ENCODE data around the gene C1S.
A peak's percentile ranks its signal among the peaks of the same experiment; 100 is the strongest.
"Not testable (repeated sequence)": the region's sequence is repeated elsewhere in the genome, so short reads cannot be mapped to it uniquely, and the experiment has no call there.

Gene C1S

DNA sequence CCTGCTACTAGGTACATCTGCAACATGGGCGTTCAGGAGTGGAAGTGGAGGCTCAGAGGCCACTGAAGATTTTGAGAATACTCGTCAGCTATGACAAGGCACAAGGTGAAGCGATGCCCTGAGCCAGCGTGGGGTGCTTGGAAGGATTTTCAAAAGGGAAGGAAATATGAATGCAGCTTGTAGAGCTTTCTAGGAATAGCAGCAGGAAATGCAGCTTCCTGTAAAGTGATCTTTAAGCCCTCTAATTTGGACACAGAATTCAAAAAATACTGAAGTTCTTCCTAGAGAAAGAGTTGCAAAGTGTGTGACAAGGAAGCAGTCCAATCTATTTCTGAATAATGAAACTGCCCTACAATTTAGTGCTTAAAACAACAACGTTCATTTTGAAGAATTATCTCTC lies 13.2 kb upstream of the C1S start:
- no peak for DNase-seq

DNA sequence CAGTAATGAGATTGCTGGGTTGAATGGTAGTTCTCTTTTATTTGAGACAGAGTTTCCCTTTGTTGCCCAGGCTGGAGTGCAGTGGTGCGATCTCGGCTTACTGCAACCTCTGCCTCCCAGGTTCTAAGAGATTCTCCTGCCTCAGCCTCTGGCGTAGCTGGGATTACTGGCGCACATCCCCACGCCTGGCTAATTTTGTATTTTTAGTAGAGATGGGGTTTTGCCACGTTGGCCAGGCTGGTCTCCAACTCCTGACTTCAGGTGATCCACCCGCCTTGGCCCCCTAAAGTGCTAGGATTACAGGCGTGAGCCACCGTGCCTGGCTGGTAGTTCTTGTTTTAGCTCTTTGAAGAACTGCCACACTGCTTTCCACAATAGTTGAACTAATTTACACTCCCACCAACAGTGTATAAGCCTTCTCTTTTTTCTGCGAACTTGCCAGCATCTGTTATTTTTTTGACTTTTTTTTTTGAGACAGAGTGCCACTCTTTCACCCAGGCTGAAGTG lies 11.0 kb upstream of the C1S start:
- DNase-seq, result not testable (repeated sequence)

DNA sequence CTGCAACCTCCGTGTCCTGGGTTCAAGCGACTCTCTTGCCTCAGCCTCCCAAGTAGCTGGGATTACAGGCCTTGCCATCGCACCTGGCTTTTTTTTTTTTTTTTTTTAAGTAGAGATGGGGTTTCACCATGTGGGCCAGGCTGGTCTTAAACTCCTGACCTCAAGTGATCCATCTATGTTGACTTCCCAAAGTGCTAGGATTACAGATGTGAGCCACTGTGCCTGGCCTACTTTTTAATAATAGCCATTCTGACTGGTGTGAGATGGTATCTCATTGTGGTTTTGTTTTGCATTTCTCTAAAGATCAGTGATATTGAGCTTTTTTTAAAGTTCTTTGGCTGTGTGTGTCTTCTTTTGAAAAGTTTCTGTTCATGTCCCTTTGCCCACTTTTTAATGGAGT lies 10.5 kb upstream of the C1S start:
- not testable (repeated sequence) for DNase-seq

DNA sequence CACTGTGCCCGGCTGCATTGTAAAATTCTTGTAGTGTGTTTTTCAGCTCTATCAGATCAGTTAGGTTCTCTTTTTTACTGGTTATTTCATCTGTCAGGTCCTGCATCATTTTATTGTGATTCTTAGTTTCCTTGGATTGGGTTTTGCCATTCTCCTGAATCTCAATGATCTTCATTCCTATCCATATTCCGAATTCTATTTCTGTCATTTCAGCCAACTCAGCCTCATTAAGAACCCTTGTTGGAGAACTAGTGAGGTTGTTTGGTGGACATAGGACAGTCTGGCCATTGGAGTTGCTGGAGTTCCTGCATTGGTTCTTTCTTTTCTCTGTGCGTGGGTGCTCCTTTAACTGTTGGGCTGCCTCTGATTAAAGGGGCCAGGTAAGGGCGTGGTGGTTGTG lies 5.6 kb upstream of the C1S start:
- DNase-seq, result no peak

DNA sequence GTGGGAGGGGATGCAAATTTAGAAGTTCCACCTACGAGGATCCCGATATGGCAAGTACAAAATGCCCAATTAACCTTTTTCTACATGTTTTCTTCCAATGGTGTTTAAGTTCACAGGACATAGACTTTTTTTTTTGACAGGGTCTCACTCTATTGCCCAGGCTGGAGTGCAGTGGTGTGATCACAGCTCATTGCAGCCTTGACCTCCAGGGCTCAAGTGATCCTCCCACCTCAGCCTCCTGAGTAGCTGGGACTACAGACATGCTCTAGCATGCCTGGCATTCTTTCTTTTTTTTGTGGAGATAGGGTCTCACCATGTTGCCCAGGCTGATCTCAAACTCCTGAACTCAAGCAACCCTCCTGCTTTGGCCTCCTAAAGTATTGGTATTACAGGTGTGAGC lies 4.8 kb upstream of the C1S start:
- DNase-seq, result not testable (repeated sequence)

DNA sequence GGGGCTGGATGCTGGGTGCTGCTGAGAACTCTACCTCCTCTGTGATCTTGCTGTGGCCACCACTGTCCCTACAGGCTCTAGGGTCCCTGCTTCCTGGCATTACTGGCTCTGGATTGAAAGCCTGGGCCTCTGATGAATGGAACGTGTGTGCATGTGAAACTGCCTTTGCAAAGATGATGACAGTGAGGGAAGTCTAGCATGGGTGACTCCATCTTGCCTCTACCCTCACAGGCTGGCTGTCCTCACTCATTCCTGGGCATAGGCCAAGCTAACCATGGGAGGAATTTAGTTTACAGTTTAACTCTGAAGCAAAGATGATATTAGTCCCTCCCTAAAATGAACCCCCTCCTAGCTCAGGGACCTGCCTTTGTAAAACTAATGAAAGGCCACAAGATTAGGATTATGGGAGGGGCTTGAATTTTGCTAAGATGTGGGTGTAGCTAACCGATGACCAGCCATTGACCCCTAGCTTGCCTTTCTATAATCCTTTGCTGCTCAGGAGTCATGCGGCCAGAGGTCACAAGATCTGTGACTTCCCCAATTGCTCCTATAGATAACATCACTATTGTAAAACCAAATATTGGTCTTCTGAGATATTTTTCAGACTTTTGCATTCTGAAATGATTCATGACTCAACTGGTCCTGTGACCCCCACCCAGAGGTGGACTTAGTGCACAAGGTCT lies 2.2 kb upstream of the C1S start:
- no peak for DNase-seq

DNA sequence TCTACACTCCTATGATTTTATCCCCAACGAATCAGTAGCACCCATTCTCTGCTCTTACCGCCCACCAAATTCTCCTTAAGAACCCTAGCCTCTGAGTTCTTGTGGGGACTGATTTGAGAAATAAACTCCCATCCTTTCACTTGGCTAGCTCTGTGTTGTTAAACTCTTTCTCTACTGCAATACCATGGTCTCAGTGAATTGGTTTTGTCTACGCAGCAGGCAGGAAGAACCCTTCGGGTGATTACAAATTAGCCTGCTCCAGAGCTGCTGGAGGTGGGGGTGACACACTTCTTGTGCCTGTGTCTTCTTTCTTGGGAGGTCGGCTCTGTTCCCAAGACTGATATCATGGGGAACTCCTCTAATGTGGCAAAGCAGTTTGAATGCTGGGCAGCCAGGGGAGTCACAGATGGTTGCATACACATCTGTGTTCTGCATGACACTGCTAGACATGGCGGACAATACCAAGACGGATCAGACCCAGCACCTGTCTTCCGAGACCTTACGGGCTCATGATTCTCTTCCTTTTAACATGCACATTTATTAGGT lies 1.6 kb upstream of the C1S start:
- DNase-seq, result no peak

DNA sequence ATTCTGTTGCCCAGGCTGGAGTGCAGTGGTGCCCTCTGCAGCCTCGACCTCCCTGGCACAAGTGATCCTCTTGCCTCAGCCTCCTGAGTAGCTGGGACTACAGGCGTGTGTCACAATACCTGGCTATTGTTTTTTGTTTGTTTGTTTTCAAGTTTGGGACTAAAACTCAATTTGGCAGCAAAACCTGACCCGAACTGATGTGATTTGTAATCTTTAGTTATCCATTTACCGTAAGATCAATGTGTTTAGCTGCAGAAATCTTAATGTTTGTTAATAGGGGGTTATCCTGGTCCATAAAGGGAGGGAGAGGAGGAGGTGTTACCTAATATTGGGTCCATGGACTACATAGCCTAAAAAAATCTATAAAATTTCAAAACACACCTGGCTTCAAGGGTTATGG lies 738 bp upstream of the C1S start:
- no peak for DNase-seq

DNA sequence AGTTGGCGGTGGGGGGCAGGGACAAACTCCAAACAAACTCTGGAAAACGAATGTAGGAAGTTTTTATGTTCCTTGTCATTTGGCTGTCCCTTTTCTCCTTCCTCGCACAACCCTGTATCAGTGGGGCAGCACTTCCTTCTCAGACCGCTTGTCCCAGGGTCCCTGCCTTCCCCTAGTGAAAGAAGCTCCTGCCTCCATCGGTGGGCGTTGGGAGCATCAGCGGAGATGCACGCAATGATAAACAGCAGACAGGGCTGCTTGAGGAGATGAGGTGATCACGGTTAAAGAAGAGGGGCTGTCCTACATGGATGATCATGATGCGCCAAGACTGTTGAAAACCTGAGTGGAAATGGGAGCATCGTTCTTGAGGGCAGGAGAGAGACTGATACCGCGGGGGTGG lies 620 bp downstream of the C1S start:
- DNase-seq, result no peak

DNA sequence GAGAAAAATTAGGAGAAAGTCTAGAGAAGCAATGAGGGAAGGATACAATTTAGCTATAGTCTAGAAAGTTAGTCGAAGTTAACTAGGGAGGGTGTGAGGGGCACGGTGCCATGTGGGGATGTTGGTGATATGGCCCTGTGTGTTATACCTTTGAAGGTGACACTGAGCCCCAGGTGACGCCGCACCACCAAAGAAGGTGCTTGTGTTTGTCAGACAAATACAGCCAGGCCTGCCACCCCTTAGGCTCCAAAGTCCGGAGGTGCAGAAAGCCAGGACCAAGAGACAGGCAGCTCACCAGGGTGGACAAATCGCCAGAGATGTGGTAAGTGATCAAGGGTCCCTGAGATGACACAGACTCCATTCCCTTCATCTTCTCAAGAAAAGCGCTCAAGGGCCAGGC lies 1.1 kb downstream of the C1S start:
- DNase-seq, result no peak

DNA sequence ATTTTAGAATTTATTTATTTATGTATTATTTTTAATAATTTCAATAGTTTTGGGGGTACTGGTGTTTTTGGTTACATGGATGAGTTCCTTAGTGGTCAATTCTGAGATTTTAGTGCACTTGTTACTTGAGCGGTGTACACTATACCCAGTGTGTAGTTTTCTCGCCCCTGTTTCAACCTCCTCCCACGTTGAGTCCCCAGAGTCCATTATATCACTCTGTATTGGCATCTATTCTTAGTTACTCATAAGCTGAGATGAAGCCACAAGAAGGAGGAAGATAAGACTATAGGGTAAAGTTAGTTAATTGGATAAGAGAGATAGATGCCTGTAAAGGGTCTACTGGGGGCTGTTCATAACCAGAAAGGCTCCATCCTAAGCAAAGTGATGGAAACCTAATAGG lies 4.0 kb downstream of the C1S start:
- DNase-seq, result no peak

DNA sequence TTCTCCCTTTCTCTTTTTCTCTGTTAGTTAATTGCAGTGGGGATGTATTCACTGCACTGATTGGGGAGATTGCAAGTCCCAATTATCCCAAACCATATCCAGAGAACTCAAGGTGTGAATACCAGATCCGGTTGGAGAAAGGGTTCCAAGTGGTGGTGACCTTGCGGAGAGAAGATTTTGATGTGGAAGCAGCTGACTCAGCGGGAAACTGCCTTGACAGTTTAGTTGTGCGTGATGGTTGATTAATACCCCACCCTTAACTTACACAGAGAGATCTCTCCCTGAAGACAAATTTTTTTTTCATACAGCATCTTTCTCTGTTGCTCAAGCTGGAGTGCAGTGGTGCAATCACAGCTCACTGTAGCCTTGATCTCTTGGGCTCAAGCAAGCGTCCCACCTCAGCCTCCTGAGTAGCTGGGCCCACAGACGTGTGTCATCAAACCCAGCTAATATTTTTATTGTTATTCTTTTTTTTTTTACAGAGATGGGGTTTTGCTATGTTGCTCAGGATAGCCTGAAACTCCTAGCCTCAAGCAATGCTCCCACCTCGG lies 4.6 kb downstream of the C1S start:
- no peak for DNase-seq

DNA sequence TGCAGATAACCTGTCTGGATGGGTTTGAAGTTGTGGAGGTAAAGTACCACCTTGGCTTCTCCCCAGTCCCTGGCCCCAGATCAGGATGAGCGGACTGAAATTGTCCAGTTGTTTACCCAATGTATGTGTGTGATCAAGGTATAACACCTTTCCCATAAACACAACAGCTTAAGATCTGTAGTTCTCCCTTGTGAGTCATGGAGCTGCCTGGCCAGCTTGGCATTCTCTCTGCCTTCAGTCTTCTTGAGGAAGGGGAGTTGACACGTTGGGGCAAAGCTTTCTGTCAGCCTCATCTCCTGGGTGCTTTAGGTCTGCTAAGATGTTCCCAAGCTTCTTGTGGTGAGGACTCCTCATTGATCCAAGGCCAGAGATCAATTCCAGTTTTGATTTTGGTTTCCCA lies 6.1 kb downstream of the C1S start:
- DNase-seq, result no peak

DNA sequence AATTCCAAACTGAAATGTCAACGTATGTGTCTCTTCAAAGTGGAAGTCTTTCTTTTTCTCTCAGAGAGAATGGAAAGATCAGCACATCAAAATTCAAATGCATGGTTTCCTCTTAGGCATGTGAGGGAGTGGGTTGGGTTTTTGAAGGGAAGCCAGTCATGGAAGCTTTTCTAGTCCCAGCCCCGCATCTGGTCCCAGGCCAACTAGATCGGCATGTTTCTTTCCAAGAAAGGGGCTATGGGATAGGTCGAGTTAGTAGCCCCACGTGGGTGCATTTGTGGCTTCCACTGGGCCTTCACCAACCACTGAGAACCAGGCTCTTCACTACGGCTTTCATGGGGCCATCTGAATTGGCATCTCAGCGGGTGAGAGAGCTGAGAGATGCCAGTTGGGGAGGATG lies 6.6 kb downstream of the C1S start:
- no peak for DNase-seq

DNA sequence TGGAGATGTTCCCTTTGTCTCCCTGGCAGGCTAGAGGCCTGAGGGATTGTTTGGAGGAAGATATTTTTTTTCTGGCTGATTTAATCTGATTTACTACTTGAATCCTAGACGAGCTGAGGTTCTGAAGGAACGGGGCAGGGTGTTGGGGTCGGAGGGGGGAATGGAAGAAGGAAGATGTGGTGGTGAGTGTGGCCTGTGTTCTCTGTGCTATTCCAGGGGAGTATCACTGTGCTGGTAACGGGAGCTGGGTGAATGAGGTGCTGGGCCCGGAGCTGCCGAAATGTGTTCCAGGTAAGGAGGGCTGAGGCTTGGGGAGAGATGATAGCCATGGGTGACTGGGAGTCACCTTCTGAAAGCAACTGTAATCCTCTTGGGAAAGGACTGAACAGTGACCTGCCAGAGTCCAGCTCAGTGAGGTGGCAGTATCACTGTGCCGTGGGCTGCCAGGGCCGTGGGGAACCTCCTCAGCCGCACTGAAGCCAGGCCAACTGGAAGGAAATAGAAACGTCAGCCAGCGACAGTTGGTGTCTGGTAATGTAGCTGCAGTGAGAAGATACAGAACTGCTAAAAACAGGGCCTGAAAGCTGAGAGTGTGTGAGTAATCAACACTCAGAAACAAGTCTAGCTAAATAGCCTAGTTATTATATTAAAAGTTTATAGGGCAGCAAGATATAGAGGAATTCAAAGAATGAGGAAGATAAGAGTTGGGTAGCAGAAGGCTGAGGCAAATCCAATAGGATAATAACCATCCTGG lies 7.9 kb downstream of the C1S start:
- no peak for DNase-seq

DNA sequence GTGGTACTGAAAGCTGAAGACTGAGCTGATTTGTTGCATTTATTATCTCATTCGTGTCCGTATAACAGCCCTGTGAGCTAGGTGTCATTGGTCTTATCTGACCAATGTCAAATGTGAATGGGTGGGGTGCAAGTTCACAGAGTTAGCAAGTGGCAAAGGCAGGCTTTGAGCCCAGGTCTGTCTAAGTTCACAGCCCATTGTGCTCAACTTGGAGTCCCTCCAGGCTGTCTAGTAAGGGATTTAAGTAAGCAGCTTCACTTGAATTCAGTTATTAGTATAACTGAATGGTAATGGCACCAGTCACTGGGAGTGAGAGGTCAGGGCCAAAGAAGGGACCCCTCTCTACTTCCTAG lies 8.5 kb downstream of the C1S start:
- no peak for DNase-seq

DNA sequence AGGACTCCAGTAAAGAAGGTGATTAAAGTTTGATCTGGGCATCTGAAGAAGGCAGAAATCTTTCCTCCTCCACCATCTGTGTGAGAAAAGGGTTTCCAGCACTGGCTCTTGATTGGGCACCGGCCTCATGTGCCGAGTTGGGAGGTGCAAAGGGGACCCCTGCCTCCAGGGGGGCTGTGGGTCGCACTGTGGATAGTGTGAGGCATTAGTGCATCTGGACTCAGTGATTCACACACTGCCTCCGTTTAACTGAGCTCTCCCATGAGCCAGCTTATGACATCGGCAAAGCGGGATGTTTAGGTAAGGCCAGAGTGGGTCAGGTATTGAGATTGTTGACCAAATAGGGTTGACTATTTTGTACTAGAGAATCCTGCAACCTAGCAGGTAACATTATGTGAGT lies 8.9 kb downstream of the C1S start:
- DNase-seq, result no peak

DNA sequence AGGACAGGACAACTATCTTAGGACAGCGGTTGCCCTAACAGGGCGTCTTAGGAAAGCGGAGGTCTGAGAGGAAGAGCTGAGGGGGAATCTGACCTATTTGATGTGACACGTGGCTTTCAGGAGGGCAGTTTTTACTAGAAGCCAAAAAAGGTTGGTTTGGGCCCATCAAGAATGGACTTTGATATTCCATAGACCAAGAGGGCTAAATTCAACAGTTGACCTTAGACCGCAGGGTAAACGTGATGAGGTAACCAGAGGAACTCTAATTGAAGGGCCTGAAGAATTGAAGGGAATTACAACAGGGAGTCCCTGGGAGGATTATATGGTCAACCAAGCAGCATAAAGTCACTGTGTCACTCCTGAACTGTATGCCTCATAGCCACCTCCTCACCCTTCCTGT lies 11.5 kb downstream of the C1S start:
- no peak for DNase-seq

DNA sequence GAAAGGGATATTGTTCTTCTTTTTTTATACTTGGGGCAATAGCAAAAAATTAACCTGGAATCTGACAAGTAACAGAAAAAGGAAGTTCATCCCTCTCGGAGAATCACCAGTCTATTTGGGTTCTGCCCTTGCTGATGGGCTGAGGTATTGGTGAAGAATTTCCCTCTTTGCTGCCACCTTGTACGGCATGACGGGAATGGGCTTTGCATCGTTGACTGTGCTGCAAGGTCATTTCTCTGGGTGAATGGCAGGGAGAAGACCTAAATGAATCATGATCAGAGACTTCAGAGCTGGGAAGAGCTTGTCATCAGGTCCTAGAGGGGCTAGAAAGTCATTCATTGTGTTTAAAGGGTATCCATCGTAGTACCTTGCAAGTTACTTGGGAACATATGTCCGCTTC lies 12.0 kb downstream of the C1S start:
- no peak for DNase-seq

DNA sequence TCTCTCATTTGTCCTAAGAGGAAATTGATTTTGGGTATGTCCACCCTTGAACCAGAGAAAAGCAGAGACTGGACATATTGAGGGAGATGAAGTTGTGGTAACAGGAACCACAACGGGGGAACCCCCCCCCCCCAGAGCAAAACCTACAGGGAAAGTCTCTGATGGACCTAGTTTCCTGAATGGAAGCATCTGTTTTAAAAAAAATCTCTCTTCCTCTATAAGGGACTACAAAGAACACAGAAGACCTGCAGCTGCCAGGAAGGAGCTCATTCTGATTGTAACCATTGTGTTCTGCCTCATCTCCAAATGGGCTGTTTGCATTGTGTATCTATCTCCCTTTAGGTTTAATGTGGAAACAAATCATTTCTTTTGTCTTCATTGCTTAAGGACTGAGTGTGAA lies 13.4 kb downstream of the C1S start:
- DNase-seq, result no peak

DNA sequence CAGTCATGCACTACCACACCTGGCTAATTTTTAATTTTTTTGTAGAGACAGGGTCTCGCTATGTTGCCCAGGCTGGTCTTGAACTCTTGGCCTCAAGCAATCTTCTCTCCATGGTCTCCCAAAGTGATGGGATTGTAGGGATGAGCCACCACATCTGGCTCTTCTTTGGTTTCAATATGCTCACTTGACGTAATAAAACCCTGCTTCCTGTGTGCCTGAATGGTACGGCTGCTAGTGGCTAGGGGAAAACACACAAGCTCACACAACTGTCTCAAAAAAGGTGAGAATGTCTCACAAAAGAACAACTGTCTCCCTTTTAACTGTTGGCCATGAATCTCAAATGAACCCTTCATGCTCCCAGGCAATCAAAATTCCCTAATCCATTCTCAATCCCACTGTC lies 15.0 kb downstream of the C1S start:
- no peak for DNase-seq

DNA sequence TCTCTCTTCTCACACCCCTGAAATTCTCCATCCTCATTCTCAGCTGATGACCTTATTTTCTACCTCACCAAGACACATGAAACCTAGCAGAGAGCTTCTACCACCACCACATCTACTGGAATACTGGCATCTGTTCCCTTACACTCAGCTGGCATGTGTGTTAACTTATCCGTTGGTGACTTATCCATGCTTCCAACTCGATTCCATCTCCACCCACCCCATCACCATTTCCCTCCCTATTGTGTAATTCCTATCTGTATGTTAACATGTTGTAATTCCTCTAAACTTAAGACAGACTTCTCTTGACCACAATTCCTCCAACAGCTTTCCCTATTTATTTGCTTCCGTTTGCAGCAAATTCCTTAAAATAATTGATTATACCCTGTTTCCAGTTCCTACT lies 15.4 kb downstream of the C1S start:
- DNase-seq, result no peak

DNA sequence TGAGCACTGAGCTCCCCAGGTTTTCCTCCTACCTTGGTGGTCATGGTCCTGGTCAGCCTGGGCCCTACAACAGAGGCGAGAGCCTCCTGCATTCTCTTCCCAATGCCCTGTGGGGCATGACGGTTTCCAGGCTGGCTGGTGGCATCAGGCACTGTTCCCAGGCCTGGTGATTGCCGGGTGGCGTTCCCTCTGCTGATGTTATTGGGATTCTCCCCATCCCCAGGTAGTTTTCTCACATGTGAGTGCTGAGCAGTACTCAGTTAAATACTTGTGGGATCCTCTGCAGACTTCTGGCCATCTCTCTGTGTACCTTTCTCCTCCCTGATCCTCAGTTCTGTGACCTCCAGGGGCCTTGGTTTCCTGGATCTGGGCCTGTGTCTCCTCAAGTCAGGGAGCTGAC lies 16.0 kb downstream of the C1S start:
- DNase-seq, result no peak

DNA sequence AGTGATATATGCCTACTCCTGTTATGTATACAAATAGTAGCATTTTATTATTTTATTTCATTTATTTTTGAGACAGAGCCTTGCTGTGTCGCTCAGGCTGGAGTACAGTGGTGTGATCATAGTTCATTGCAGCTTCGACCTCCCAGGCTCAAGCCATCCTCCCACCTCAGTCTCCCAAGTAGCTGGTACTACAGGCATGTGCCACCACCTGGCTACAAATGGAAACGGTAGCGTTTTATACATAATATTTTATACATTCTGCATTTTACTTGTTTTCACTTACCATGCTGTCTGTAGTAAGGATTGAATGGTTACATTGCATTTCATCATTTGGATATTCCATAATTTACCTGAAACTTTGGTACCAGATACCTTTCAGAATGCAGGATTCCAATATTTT lies 17.6 kb downstream of the C1S start:
- DNase-seq, result peak; percentile 71

DNA sequence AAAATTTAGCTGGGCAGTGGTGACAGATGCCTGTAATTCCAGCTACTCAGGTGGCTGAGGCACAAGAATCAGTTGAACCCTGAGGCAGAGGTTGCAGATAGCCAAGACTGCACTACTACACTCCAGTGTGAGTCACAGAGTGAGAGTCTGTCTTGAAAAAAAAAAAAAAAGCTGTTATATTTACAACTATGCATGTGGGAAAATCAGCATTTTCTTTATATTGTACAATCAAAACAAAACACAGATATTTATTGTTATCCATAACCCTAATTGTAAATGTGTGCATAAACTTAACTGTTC lies 19.3 kb downstream of the C1S start:
- DNase-seq, result no peak
